ENCODE results near the gene DYSF. TPM values are rescaled to one million over a fixed set of nuclear protein-coding genes. Genes with fewer than 3 reads are reported as not detected.
"Not testable (repeated sequence)": the region's sequence is repeated elsewhere in the genome, so short reads cannot be mapped to it uniquely, and the experiment has no call there.

DYSF gene
- total RNA-seq (10 to 100 TPM in 1 of 7 donors, 1 to 10 TPM in 6; 2.3 to 16.5 (median 4.4) TPM), polyA plus RNA-seq (10 to 100 TPM in 1 of 2 donors, 1 to 10 TPM in 1; 8.6 to 12.3 TPM)
- long read RNA-seq, donor 1, partial matches to known transcripts, result 2 of 2 reads
- long read RNA-seq, donor 1, other reads (novel, unspliced or antisense), result 0 of 2 reads
- long read RNA-seq, donor 2, result 0 reads
- long read RNA-seq, donor 3, partial matches to known transcripts, result 2 of 4 reads
- long read RNA-seq, donor 3, other reads (novel, unspliced or antisense), result 2 of 4 reads

DNA sequence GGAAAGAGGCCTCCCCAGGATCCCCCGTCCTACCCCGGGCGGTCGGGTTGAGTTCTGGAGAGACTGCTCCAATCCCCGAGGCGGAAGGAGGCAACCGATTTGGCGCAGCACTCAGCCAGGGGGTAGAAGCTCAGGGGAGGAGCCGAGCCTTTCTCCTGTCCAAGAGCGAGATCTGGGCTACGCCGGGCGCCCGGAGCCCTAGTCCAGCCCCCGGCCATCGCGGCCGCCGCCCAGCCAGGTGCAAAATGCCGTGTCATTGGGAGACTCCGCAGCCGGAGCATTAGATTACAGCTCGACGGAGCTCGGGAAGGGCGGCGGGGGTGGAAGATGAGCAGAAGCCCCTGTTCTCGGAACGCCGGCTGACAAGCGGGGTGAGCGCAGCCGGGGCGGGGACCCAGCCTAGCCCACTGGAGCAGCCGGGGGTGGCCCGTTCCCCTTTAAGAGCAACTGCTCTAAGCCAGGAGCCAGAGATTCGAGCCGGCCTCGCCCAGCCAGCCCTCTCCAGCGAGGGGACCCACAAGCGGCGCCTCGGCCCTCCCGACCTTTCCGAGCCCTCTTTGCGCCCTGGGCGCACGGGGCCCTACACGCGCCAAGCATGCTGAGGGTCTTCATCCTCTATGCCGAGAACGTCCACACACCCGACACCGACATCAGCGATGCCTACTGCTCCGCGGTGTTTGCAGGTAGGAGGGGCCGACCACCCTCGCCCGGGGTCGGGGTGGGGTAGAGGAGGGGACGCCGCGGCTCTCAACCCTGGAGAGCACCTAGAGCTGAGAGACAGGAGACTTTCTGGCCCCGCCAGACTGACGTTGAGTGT, at the start of gene DYSF:
TSS of gene DYSF (plus strand) at position 158 of the 817 bp plus-strand sequence.
- 1 to 2% (median 1%) methylated on average over 58 to 66 of the region's 66 CpGs for WGBS, 3 donors
- H3K27me3 ChIP-seq, result no peaks in the 10 kb centered on the region
- peak within 1 kb of the TSS; percentile 30 for H3K4me3 ChIP-seq
- intact Hi-C loops (cut with DNase I), result no loop called here
- no peak within 1 kb of the TSS for H3K27ac ChIP-seq
- no peaks in the 10 kb centered on the region for H3K36me3 ChIP-seq
- TF ChIP-seq POLR2A (IDR thresholded peaks at IDR 0.05) (no peak), EP300 (IDR thresholded peaks at IDR 0.05) (no peak)
- TF ChIP-seq, protein P1, sequence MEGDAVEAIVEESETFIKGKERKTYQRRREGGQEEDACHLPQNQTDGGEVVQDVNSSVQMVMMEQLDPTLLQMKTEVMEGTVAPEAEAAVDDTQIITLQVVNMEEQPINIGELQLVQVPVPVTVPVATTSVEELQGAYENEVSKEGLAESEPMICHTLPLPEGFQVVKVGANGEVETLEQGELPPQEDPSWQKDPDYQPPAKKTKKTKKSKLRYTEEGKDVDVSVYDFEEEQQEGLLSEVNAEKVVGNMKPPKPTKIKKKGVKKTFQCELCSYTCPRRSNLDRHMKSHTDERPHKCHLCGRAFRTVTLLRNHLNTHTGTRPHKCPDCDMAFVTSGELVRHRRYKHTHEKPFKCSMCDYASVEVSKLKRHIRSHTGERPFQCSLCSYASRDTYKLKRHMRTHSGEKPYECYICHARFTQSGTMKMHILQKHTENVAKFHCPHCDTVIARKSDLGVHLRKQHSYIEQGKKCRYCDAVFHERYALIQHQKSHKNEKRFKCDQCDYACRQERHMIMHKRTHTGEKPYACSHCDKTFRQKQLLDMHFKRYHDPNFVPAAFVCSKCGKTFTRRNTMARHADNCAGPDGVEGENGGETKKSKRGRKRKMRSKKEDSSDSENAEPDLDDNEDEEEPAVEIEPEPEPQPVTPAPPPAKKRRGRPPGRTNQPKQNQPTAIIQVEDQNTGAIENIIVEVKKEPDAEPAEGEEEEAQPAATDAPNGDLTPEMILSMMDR (IDR thresholded peaks at IDR 0.05), result no peak
- H3K9me3 ChIP-seq, result no peaks in the 10 kb centered on the region
- H3K4me1 ChIP-seq (ENCODE audit: insufficient read depth), result no peaks in the 10 kb centered on the region
- DNase-seq, result peak in 1 of 5 donors; percentile 23

DNA sequence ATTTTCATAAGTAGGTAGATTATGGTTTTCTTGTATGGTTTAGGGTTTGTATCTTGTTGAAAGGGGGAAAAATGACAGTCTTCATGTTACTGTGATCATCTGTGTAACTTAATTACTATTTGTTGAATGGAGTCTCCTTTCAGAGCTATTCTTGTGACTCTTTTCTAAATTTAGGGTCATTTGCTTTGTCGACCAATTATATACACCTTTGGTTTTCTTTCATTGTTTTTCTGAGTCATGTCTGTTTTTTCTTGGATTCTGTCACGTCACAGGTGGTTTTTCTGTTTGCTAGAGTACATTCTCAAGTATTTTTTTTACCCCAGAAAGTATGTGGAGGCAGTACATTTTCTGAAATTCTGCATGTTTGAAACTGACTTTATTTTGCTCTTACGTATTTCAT, 43.8 kb upstream of the DYSF start:
- Histone ChIP-seq H3K9me3 (no peaks in the 10 kb centered on the region), H3K36me3 (no peaks in the 10 kb centered on the region), H3K4me3 (no peak overlapping the region), H3K27ac (no peak overlapping the region), H3K27me3 (no peaks in the 10 kb centered on the region), H3K4me1 (ENCODE audit: insufficient read depth) (no peaks in the 10 kb centered on the region)
- TF ChIP-seq POLR2A (IDR thresholded peaks at IDR 0.05) (no peak), EP300 (IDR thresholded peaks at IDR 0.05) (no peak)
- TF ChIP-seq, protein P1 (IDR thresholded peaks at IDR 0.05), result no peak
- no peak for DNase-seq
- 91 to 93% (median 91%) methylated on average over 3 of the region's 3 CpGs for WGBS, 3 donors
- intact Hi-C loops (cut with DNase I), result no loop called here

DNA sequence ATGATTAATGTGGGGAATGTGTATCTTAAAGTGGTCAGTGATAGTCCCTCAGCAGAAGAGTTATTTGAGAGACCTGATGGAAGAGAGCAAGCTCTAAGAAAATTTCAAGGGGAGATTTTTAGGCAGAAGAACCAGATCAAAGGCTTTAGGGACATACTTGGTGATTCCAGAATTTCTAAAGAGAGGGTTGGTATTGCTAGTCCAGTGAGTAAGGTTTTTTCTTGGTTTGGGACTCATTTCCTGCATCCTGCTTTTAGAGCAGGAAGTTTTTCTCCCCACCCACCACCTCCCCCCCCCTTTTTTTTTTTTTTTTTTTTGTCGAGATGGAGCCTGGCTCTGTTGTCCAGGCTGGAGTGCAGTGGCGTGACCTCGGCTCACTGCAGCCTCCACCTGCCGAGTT, 42.7 kb upstream of the DYSF start:
- Histone ChIP-seq H3K27ac (no peak overlapping the region), H3K9me3 (no peaks in the 10 kb centered on the region), H3K36me3 (no peaks in the 10 kb centered on the region), H3K4me3 (no peak overlapping the region), H3K4me1 (ENCODE audit: insufficient read depth) (no peaks in the 10 kb centered on the region), H3K27me3 (no peaks in the 10 kb centered on the region)
- TF ChIP-seq POLR2A (IDR thresholded peaks at IDR 0.05), result no peak
- TF ChIP-seq EP300 (IDR thresholded peaks at IDR 0.05), result no peak
- TF ChIP-seq, protein P1 (IDR thresholded peaks at IDR 0.05), result no peak
- 90 to 94% (median 92%) methylated on average over 4 of the region's 4 CpGs for WGBS, 3 donors
- no peak for DNase-seq
- intact Hi-C loops (cut with DNase I), result no loop called here

DNA sequence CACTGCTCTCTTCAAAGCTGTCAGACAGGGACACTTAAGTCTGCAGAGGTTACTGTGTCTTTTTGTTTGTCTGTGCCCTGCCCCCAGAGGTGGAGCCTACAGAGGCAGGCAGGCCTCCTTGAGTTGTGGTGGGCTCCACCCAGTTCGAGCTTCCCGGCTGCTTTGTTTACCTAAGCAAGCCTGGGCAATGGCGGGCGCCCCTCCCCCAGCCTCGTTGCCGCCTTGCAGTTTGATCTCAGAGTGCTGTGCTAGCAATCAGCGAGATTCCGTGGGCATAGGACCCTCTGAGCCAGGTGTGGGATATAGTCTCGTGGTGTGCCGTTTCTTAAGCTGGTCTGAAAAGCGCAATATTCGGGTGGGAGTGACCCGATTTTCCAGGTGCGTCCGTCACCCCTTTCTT, 36.5 kb upstream of the DYSF start:
- H3K4me3 ChIP-seq; H3K27me3 ChIP-seq; H3K27ac ChIP-seq; H3K36me3 ChIP-seq; H3K4me1 ChIP-seq (ENCODE audit: insufficient read depth); DNase-seq; H3K9me3 ChIP-seq; intact Hi-C loops (cut with DNase I): not testable (repeated sequence)
- WGBS, 3 donors, result 20 to 59% methylated on average over 1 to 13 of the region's 15 CpGs; no CpG with 5 or more reads in 1 of the 3 donors
